Upper lobe of left lung (tissue), 6 donors: ENCODE results near the gene TIMM29. TPM values are rescaled to one million over a fixed set of nuclear protein-coding genes. Genes with fewer than 3 reads are reported as not detected.

Source experiments
- ATAC-seq, 2 donors: fragments of 200-7000 bp; cut with Tn5 transposase; one replicate each; pipeline ENCODE4 v1.9.1; 2022; ENCODE audit warnings: mild to moderate bottlenecking in 2 of 2, moderate library complexity in 2 of 2; ENCODE audit not compliant: low FRiP score in 2 of 2
- DNase-seq, 2 donors: peaks; one replicate each; pipeline ENCODE4 v3.0.0-alpha.2; 2019 to 2020
- H3K27ac ChIP-seq, 4 donors: fragments of 200-600 bp; sonication (generic); one replicate each; pipeline ENCODE4 v1.5.1; 2016 to 2019
- H3K27me3 ChIP-seq, 4 donors: fragments of 200-600 bp; sonication (generic); one replicate each; pipeline ENCODE4 v1.5.1; 2017 to 2019
- H3K36me3 ChIP-seq, 4 donors: fragments of 200-600 bp; sonication (generic); one replicate each; pipeline ENCODE4 v1.5.1; 2016 to 2019
- H3K4me1 ChIP-seq, 4 donors: fragments of 200-600 bp; sonication (generic); one replicate each; pipeline ENCODE4 v1.5.1; 2018 to 2019
- H3K4me3 ChIP-seq, 4 donors: fragments of 200-600 bp; sonication (generic); one replicate each; pipeline ENCODE4 v1.5.1; 2017 to 2019; ENCODE audit warnings: mild to moderate bottlenecking in 2 of 4, moderate library complexity in 1 of 4
- H3K9me3 ChIP-seq, 4 donors: fragments of 200-600 bp; sonication (generic); one replicate each; pipeline ENCODE4 v1.5.1; 2018 to 2019
- CTCF ChIP-seq, 6 experiments: fragments of 450-650 bp in 4 of 6; fragments of 200-600 bp in 2 of 6; sonication (generic) in 2 of 6; IDR thresholded peaks; one replicate each; pipeline ENCODE4 v1.5.1; 2016 to 2019; ENCODE audit warnings: antibody characterized with exemption in 6 of 6
- EP300 ChIP-seq, 4 donors: sonication (generic); formaldehyde crosslinking; IDR thresholded peaks; one replicate each; pipeline ENCODE4 v1.5.1; 2017; ENCODE audit warnings: antibody characterized with exemption in 4 of 4, control low read depth in 2 of 4
- POLR2A ChIP-seq, 4 donors: fragments of 450-650 bp; IDR thresholded peaks; one replicate each; pipeline ENCODE4 v1.5.1; 2016 to 2017; ENCODE audit warnings: antibody characterized with exemption in 4 of 4, mild to moderate bottlenecking in 2 of 4
- POLR2AphosphoS5 ChIP-seq, 2 donors: sonication (generic); formaldehyde crosslinking; IDR thresholded peaks; one replicate each; pipeline ENCODE4 v1.5.1; 2017; ENCODE audit warnings: antibody characterized with exemption in 2 of 2
- WGBS, 2 donors: methylation state at CpG; one replicate each; pipeline ENCODE4 v1.1.5; 2017 to 2018; 5-methylcytosine and 5-hydroxymethylcytosine counted together
- total RNA-seq, 6 donors: library from RNA; depleted of rRNA in 4 of 6; stranded (reverse); fragments of >200 nt in 4 of 6; gene quantifications; one replicate each; pipeline versions ENCODE4 v1.1.0 to v1.2.1, GENCODE V29; 2016 to 2021
- donor health status: DM: no; HTN: no; CAD: no; lungs with moderate emphysema.
- donor health status: DM: no; HTN: yes; CAD: no; lungs with severe emphysema.

TIMM29 gene
- 10 to 100 TPM; 20.2 to 46.1 (median 32.7) TPM for total RNA-seq

GRCh38 chr19:10928563-10929401 lies at the start of gene TIMM29, which contains the start of gene YIPF2:
Gene TIMM29 (plus strand): TSS chr19:10928811. CDS start chr19:10928823, 12 bp downstream.
Gene YIPF2 (minus strand): TSS chr19:10928639. CDS start chr19:10928410, 229 bp downstream.
- WGBS, 2 donors = 0% methylated on average over 50 of the region's 96 CpGs; no CpG with 5 or more reads in 1 of the 2 donors
- H3K4me1 ChIP-seq = peaks cover 18 to 29% (median 22%) of the 10 kb centered on the region in 4 donors
- TF ChIP-seq POLR2AphosphoS5 (IDR thresholded peaks at IDR 0.05) (peak; percentile 42 to 78), EP300 (IDR thresholded peaks at IDR 0.05) (no peak), POLR2A (IDR thresholded peaks at IDR 0.05) (peak in 3 of 4 donors; percentile 63 to 73 (median 67)), CTCF (IDR thresholded peaks at IDR 0.05) (peak in 1 of 6 experiments; percentile 3)
- DNase-seq (peak; percentile 97 to 98), ATAC-seq (peak; percentile 95 to 97)
- no peaks in the 10 kb centered on the region for H3K9me3 ChIP-seq
- peak within 1 kb of the TSS; percentile 90 to 100 (median 100) for H3K4me3 ChIP-seq
- no peaks in the 10 kb centered on the region for H3K27me3 ChIP-seq
- peaks cover 0 to 42% (median 17%) of the 10 kb centered on the region in 4 donors for H3K36me3 ChIP-seq
- H3K27ac ChIP-seq = peak within 1 kb of the TSS; percentile 80 to 95 (median 88)

GRCh38 chr19:10881403-10882107 lies 47.1 kb upstream of the TIMM29 start:
- Histone ChIP-seq H3K4me3 (no peak overlapping the region), H3K36me3 (no peaks in the 10 kb centered on the region), H3K9me3 (no peaks in the 10 kb centered on the region), H3K27ac (no peak overlapping the region), H3K4me1 (peaks cover 3 to 25% (median 16%) of the 10 kb centered on the region in 4 donors), H3K27me3 (no peaks in the 10 kb centered on the region)
- DNase-seq (no peak), ATAC-seq (no peak)
- WGBS, 2 donors = 75 to 88% methylated on average over 11 to 14 of the region's 14 CpGs
- no peak for TF ChIP-seq POLR2A (IDR thresholded peaks at IDR 0.05)
- no peak for TF ChIP-seq POLR2AphosphoS5 (IDR thresholded peaks at IDR 0.05)
- no peak for TF ChIP-seq EP300 (IDR thresholded peaks at IDR 0.05)
- no peak for TF ChIP-seq CTCF (IDR thresholded peaks at IDR 0.05)

GRCh38 chr19:10882108-10882457 lies 46.5 kb upstream of the TIMM29 start:
- no peak for TF ChIP-seq POLR2A (IDR thresholded peaks at IDR 0.05)
- TF ChIP-seq EP300 (IDR thresholded peaks at IDR 0.05) = no peak
- TF ChIP-seq CTCF (IDR thresholded peaks at IDR 0.05) = no peak
- no peak for TF ChIP-seq POLR2AphosphoS5 (IDR thresholded peaks at IDR 0.05)
- no peaks in the 10 kb centered on the region for H3K9me3 ChIP-seq
- DNase-seq (no peak), ATAC-seq (no peak)
- WGBS, 2 donors = 84 to 87% methylated on average over 9 of the region's 9 CpGs
- no peak overlapping the region for H3K27ac ChIP-seq
- no peaks in the 10 kb centered on the region for H3K36me3 ChIP-seq
- H3K27me3 ChIP-seq = no peaks in the 10 kb centered on the region
- peaks cover 0 to 20% (median 10%) of the 10 kb centered on the region in 4 donors for H3K4me1 ChIP-seq
- H3K4me3 ChIP-seq = no peak overlapping the region

- Histone ChIP-seq H3K27me3 (no peaks in the 10 kb centered on the region), H3K36me3 (no peaks in the 10 kb centered on the region), H3K4me3 (no peak overlapping the region), H3K4me1 (peaks cover 0 to 11% (median 5%) of the 10 kb centered on the region in 4 donors), H3K27ac (no peak overlapping the region), H3K9me3 (no peaks in the 10 kb centered on the region)
- ATAC-seq (no peak), DNase-seq (no peak)
- TF ChIP-seq POLR2A (IDR thresholded peaks at IDR 0.05) (no peak), CTCF (IDR thresholded peaks at IDR 0.05) (no peak), EP300 (IDR thresholded peaks at IDR 0.05) (no peak), POLR2AphosphoS5 (IDR thresholded peaks at IDR 0.05) (no peak)
- WGBS, 2 donors = 83 to 89% methylated on average over 2 of the region's 2 CpGs
Measured at GRCh38 chr19:10884274-10884673, 44.3 kb upstream of the TIMM29 start.
